DND-41 (cell line): ENCODE results near the gene TRPM3.

Experiments
- ATAC-seq: fragments of 200-7000 bp; cut with Tn5 transposase; 3 replicates; pipeline ENCODE4 v1.9.1; 2021; ENCODE audit warnings: low read depth; ENCODE audit not compliant: insufficient read depth
- DNase-seq: peaks from one replicate; pipeline ENCODE4 v3.0.0-alpha.2; 2020
- H2AFZ ChIP-seq: 2 replicates; pipeline ENCODE4 v1.6.0; 2012; ENCODE audit warnings: low read depth, low read length
- H3K27ac ChIP-seq: 2 replicates; pipeline ENCODE4 v1.5.1; 2012; ENCODE audit warnings: low read length, inconsistent platforms
- H3K27me3 ChIP-seq: fragments of 200-600 bp; sonication (generic); 2 replicates; pipeline ENCODE4 v1.6.0; 2012; ENCODE audit warnings: low read length, mild to moderate bottlenecking, inconsistent platforms; ENCODE audit not compliant: insufficient read depth, poor library complexity
- H3K36me3 ChIP-seq: 2 replicates; pipeline ENCODE4 v1.5.1; 2012; ENCODE audit warnings: low read length, inconsistent platforms; ENCODE audit not compliant: insufficient read depth
- H3K4me1 ChIP-seq: 2 replicates; pipeline ENCODE4 v1.5.1; 2012; ENCODE audit warnings: mild to moderate bottlenecking, low read length; ENCODE audit not compliant: insufficient read depth
- H3K4me2 ChIP-seq: 2 replicates; pipeline ENCODE4 v1.6.0; 2012; ENCODE audit warnings: mild to moderate bottlenecking, moderate library complexity, low read length, inconsistent platforms; ENCODE audit not compliant: insufficient read depth
- H3K4me3 ChIP-seq, 2 experiments: fragments of 200-600 bp in 1 of 2; shearing (Covaris generic) in 1 of 2; 2 replicates each; pipeline ENCODE4 v1.5.1; 2012 to 2016; ENCODE audit warnings: inconsistent platforms in 2 of 2, low read length in 2 of 2, mild to moderate bottlenecking in 2 of 2, low read depth in 1 of 2, moderate library complexity in 1 of 2
- H3K79me2 ChIP-seq: 2 replicates; pipeline ENCODE4 v1.6.0; 2012; ENCODE audit warnings: low read length, inconsistent platforms; ENCODE audit not compliant: insufficient read depth
- H3K9ac ChIP-seq: 2 replicates; pipeline ENCODE4 v1.6.0; 2012; ENCODE audit warnings: low read depth, mild to moderate bottlenecking, inconsistent platforms, low read length, moderate library complexity
- H3K9me3 ChIP-seq: 2 replicates; pipeline ENCODE4 v1.5.1; 2012; ENCODE audit warnings: low read length, moderate library complexity, mild to moderate bottlenecking, inconsistent platforms; ENCODE audit not compliant: insufficient read depth, severe bottlenecking
- H4K20me1 ChIP-seq: 2 replicates; pipeline ENCODE4 v1.6.0; 2012; ENCODE audit warnings: low read length; ENCODE audit not compliant: insufficient read depth
- EZH2 ChIP-seq: IDR thresholded peaks from 3 replicates; pipeline ENCODE4 v1.6.1; 2012; ENCODE audit warnings: borderline replicate concordance, low read depth, mild to moderate bottlenecking, moderate library complexity, low read length, inconsistent platforms; ENCODE audit not compliant: severe bottlenecking
- TF ChIP-seq, protein P1 (sequence below): IDR thresholded peaks from 2 replicates; pipeline ENCODE4 v1.5.1; 2012; ENCODE audit warnings: borderline replicate concordance, low read length, moderate library complexity, mild to moderate bottlenecking; ENCODE audit not compliant: poor library complexity, severe bottlenecking; ENCODE audit errors: extremely low read depth

Gene TRPM3

DNA sequence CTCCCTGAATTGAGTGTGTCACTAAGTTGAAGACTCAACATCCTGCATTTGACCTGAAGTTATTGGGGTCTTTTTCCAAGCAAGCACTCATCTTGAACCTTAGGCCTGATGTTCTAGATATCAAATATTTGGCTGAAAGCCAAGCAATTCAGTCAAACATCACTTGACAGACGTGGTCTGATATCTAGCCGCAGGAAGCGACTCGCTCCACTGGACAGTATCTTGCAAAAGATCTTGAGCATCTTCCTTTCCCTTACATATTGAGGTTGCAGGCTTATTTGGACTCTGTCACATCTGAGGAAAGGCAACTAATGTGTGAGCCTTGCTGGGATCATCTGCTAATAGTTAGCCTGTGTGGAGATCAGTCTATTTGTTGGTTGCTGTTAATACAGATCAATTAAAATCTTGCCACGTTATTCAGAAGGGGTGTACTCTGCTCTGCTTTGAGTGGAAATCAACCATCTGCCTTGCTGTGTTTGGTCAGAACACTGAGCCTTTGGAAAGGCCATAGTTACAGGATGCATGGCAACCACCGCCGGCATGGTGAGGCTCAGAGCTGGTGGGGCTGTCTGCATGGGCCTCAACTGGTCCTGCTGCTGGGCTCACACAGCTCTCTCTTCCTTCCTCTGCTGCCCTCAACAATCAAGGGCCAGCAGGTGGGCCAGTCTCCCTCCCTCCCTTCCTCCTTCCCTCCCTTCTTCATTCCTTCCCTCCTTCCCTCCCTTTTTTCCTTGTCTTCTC is 540.0 kb downstream of the TRPM3 start:
- H3K36me3 ChIP-seq: no peaks in the 10 kb centered on the region
- no peak for TF ChIP-seq EZH2
- TF ChIP-seq, protein P1, sequence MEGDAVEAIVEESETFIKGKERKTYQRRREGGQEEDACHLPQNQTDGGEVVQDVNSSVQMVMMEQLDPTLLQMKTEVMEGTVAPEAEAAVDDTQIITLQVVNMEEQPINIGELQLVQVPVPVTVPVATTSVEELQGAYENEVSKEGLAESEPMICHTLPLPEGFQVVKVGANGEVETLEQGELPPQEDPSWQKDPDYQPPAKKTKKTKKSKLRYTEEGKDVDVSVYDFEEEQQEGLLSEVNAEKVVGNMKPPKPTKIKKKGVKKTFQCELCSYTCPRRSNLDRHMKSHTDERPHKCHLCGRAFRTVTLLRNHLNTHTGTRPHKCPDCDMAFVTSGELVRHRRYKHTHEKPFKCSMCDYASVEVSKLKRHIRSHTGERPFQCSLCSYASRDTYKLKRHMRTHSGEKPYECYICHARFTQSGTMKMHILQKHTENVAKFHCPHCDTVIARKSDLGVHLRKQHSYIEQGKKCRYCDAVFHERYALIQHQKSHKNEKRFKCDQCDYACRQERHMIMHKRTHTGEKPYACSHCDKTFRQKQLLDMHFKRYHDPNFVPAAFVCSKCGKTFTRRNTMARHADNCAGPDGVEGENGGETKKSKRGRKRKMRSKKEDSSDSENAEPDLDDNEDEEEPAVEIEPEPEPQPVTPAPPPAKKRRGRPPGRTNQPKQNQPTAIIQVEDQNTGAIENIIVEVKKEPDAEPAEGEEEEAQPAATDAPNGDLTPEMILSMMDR: no peak
- H3K9ac ChIP-seq: no peak overlapping the region
- no peaks in the 10 kb centered on the region for H3K27me3 ChIP-seq
- ATAC-seq (no peak), DNase-seq (no peak)
- H3K4me1 ChIP-seq: no peaks in the 10 kb centered on the region
- H4K20me1 ChIP-seq: no peaks in the 10 kb centered on the region
- no peak overlapping the region for H3K4me3 ChIP-seq
- no peak overlapping the region for H2AFZ ChIP-seq
- no peaks in the 10 kb centered on the region for H3K79me2 ChIP-seq
- no peaks in the 10 kb centered on the region for H3K9me3 ChIP-seq
- no peak overlapping the region for H3K4me2 ChIP-seq
- no peak overlapping the region for H3K27ac ChIP-seq

DNA sequence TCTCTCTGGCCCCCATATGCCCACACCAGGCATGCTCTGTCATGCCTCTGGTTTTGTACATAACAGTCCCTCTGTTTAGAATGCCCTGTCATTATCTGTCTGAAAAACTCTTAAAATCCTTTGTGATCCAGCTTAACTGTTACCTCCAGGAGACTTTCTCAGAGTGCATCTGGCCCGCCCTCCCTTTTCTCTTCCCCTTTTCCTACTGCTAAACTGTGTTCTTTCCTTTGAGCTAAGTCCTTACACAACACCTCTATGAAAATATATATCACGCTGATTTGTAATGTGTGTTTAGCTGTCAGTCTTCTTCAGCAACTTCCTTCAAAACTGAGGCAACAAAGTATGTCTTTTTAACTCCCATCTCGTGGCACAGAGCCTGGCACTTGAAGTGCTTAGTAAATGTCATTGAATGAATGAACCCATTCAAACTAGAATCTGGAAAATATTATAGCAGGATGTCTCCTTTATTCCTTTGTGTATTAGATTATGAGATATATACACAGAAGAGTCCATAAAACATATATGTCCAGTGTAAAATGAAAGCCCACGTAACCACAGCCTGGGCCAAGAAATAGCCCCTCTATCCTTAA is 540.7 kb downstream of the TRPM3 start:
- no peak overlapping the region for H3K27ac ChIP-seq
- ATAC-seq (no peak), DNase-seq (no peak)

DNA sequence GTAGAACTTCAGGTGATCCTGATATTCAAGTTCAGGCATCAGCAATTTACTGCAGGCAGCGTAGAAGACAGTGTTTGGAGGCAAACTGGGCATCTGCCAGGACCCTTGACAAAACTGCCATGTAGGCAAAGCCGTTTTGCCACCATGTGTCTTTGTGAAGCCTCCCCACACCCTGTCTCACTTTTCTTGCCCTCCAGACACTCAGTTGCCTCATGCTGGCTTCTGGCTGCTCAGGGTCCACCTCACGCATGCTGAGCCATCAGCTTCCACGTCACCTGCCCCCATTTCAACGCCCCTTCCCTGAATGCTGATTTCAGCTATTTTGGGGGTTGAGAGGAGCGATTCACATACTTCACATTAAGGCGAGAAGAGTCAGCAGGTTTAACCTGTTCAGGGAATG is 541.7 kb downstream of the TRPM3 start:
- no peak overlapping the region for H3K4me3 ChIP-seq
- no peaks in the 10 kb centered on the region for H3K27me3 ChIP-seq
- no peaks in the 10 kb centered on the region for H3K36me3 ChIP-seq
- no peak overlapping the region for H3K9ac ChIP-seq
- no peak overlapping the region for H2AFZ ChIP-seq
- H3K4me2 ChIP-seq: no peak overlapping the region
- DNase-seq: no peak
- no peak for ATAC-seq
- no peaks in the 10 kb centered on the region for H4K20me1 ChIP-seq
- H3K79me2 ChIP-seq: no peaks in the 10 kb centered on the region
- H3K4me1 ChIP-seq: no peaks in the 10 kb centered on the region
- TF ChIP-seq, protein P1: no peak
- TF ChIP-seq EZH2: no peak
- H3K9me3 ChIP-seq: no peaks in the 10 kb centered on the region
- no peak overlapping the region for H3K27ac ChIP-seq

More for the DNA sequence above, 540.7 kb downstream of the TRPM3 start:
- Histone ChIP-seq H2AFZ (no peak overlapping the region), H3K9me3 (no peaks in the 10 kb centered on the region), H3K27me3 (no peaks in the 10 kb centered on the region), H3K4me3 (no peak overlapping the region), H3K4me2 (no peak overlapping the region), H4K20me1 (no peaks in the 10 kb centered on the region), H3K79me2 (no peaks in the 10 kb centered on the region), H3K4me1 (no peaks in the 10 kb centered on the region), H3K36me3 (no peaks in the 10 kb centered on the region), H3K9ac (no peak overlapping the region)
- TF ChIP-seq EZH2: no peak
- TF ChIP-seq, protein P1: no peak
